H9 (cell line): ENCODE data around the gene CLMN. TPM values are rescaled to one million over a fixed set of nuclear protein-coding genes. Genes with fewer than 3 reads are reported as not detected.

ENCODE experiments used
- DNase-seq: peaks from one replicate; pipeline ENCODE4 v3.0.0-alpha.2; 2017
- H2AFZ ChIP-seq: one replicate; pipeline ENCODE4 v1.6.1; 2013; ENCODE audit warnings: mild to moderate bottlenecking, low read length, control low read depth, moderate library complexity
- H2AK5ac ChIP-seq: 2 replicates; pipeline ENCODE4 v1.6.1; 2013; ENCODE audit warnings: low read length, control low read depth, mixed read lengths; ENCODE audit not compliant: insufficient read length
- H2BK120ac ChIP-seq: one replicate; pipeline ENCODE4 v1.6.1; 2013; ENCODE audit warnings: low read depth, mild to moderate bottlenecking, low read length, control low read depth, inconsistent platforms; ENCODE audit not compliant: poor library complexity, severe bottlenecking
- H2BK12ac ChIP-seq: 2 replicates; pipeline ENCODE4 v1.6.1; 2013; ENCODE audit warnings: low read length, control low read depth, mixed read lengths, low read depth; ENCODE audit not compliant: insufficient read length
- H2BK15ac ChIP-seq: 2 replicates; pipeline ENCODE4 v1.6.1; 2013; ENCODE audit warnings: low read depth, low read length, control low read depth
- H2BK20ac ChIP-seq: one replicate; pipeline ENCODE4 v1.6.1; 2013; ENCODE audit warnings: low read depth, mild to moderate bottlenecking, low read length, control low read depth, inconsistent platforms; ENCODE audit not compliant: poor library complexity, severe bottlenecking
- H2BK5ac ChIP-seq: 2 replicates; pipeline ENCODE4 v1.6.1; 2013; ENCODE audit warnings: low read length, control low read depth, mixed read lengths; ENCODE audit not compliant: insufficient read length
- H3K14ac ChIP-seq: 2 replicates; pipeline ENCODE4 v1.6.1; 2013; ENCODE audit warnings: low read length, control low read depth; ENCODE audit not compliant: insufficient read depth
- H3K18ac ChIP-seq: 2 replicates; pipeline ENCODE4 v1.6.1; 2013; ENCODE audit warnings: low read depth, mild to moderate bottlenecking, mixed read lengths, low read length, control low read depth; ENCODE audit not compliant: insufficient read length
- H3K23ac ChIP-seq: 2 replicates; pipeline ENCODE4 v1.6.1; 2013; ENCODE audit warnings: low read length, control low read depth, mixed read lengths, low read depth; ENCODE audit not compliant: insufficient read length
- H3K23me2 ChIP-seq: 2 replicates; pipeline ENCODE4 v1.6.1; 2013; ENCODE audit warnings: low read depth, mild to moderate bottlenecking, mixed read lengths, low read length, control low read depth; ENCODE audit not compliant: insufficient read length, poor library complexity, severe bottlenecking
- H3K27ac ChIP-seq: 2 replicates; pipeline ENCODE4 v1.5.1; 2013; ENCODE audit warnings: low read length, control low read depth, mixed read lengths, low read depth; ENCODE audit not compliant: insufficient read length
- H3K27me3 ChIP-seq: 2 replicates; pipeline ENCODE4 v1.6.1; 2013; ENCODE audit warnings: low read length, control low read depth, inconsistent platforms; ENCODE audit not compliant: insufficient read depth
- H3K4ac ChIP-seq: 2 replicates; pipeline ENCODE4 v1.6.1; 2013; ENCODE audit warnings: low read depth, mild to moderate bottlenecking, control low read depth, inconsistent platforms, low read length, moderate library complexity
- H3K4me1 ChIP-seq: 2 replicates; pipeline ENCODE4 v1.6.1; 2013; ENCODE audit warnings: low read length, control low read depth, inconsistent platforms; ENCODE audit not compliant: insufficient read depth
- H3K4me2 ChIP-seq: 2 replicates; pipeline ENCODE4 v1.6.1; 2013; ENCODE audit warnings: low read length, control low read depth, mixed read lengths; ENCODE audit not compliant: insufficient read length, insufficient read depth
- H3K56ac ChIP-seq: 2 replicates; pipeline ENCODE4 v1.6.1; 2013; ENCODE audit warnings: low read depth, mild to moderate bottlenecking, mixed read lengths, low read length, control low read depth; ENCODE audit not compliant: insufficient read length
- H3K79me1 ChIP-seq: 2 replicates; pipeline ENCODE4 v1.6.1; 2013; ENCODE audit warnings: low read depth, mild to moderate bottlenecking, moderate library complexity, low read length, control low read depth, inconsistent platforms; ENCODE audit not compliant: insufficient read depth, poor library complexity, severe bottlenecking
- H3K79me2 ChIP-seq: 2 replicates; pipeline ENCODE4 v1.6.1; 2013; ENCODE audit warnings: low read length, control low read depth, inconsistent platforms; ENCODE audit not compliant: insufficient read depth
- H3K9ac ChIP-seq: 2 replicates; pipeline ENCODE4 v1.6.1; 2013; ENCODE audit warnings: low read length, control low read depth, mixed read lengths; ENCODE audit not compliant: insufficient read length; ENCODE audit errors: extremely low read depth
- H3K9me3 ChIP-seq: one replicate; pipeline ENCODE4 v1.6.1; 2013; ENCODE audit warnings: low read depth, low read length, inconsistent platforms; ENCODE audit not compliant: control insufficient read depth
- H3T11ph ChIP-seq: one replicate; pipeline ENCODE4 v1.6.1; 2013; ENCODE audit warnings: mild to moderate bottlenecking, low read length, control low read depth, inconsistent platforms
- H4K20me1 ChIP-seq: one replicate; pipeline ENCODE4 v1.6.1; 2013; ENCODE audit not compliant: control insufficient read depth, insufficient read length, insufficient read depth
- H4K5ac ChIP-seq: 2 replicates; pipeline ENCODE4 v1.6.1; 2013; ENCODE audit warnings: low read depth, mild to moderate bottlenecking, mixed read lengths, low read length, control low read depth; ENCODE audit not compliant: insufficient read length
- H4K8ac ChIP-seq: replicated peaks from 2 replicates; pipeline ENCODE4 v1.6.1; 2013; ENCODE audit warnings: low read length, control low read depth, mixed read lengths, low read depth; ENCODE audit not compliant: insufficient read length
- H4K91ac ChIP-seq: 2 replicates; pipeline ENCODE4 v1.6.1; 2013; ENCODE audit warnings: low read depth, mild to moderate bottlenecking, moderate library complexity, mixed read lengths, low read length, control low read depth; ENCODE audit not compliant: insufficient read length
- H3K27ac Mint-ChIP-seq, 3 experiments: 2 replicates in 2 of 3; 3 replicates in 1 of 3; pipeline ENCODE4 v1.8.0; 2020 to 2021; ENCODE audit warnings: mixed read lengths in 3 of 3, mild to moderate bottlenecking in 1 of 3, moderate library complexity in 1 of 3
- H3K27me3 Mint-ChIP-seq: 2 replicates; pipeline ENCODE4 v1.8.0; 2021; ENCODE audit warnings: low read depth, mild to moderate bottlenecking, moderate library complexity, mixed read lengths
- H3K36me3 Mint-ChIP-seq, 3 experiments: 2 replicates in 2 of 3; 3 replicates in 1 of 3; pipeline ENCODE4 v1.8.0; 2020 to 2021; ENCODE audit warnings: low read depth in 3 of 3, mixed read lengths in 3 of 3; ENCODE audit not compliant: insufficient read depth in 1 of 3
- H3K4me1 Mint-ChIP-seq, 2 experiments: 2 replicates each; pipeline ENCODE4 v1.8.0; 2020; ENCODE audit warnings: mixed read lengths in 2 of 2
- H3K4me3 Mint-ChIP-seq, 2 experiments: 2 replicates in 1 of 2; 3 replicates in 1 of 2; pipeline ENCODE4 v1.8.0; 2020 to 2021; ENCODE audit warnings: mild to moderate bottlenecking in 2 of 2, mixed read lengths in 2 of 2, moderate library complexity in 1 of 2
- H3K9me3 Mint-ChIP-seq, 2 experiments: 2 replicates in 1 of 2; 3 replicates in 1 of 2; pipeline ENCODE4 v1.8.0; 2020; ENCODE audit warnings: mild to moderate bottlenecking in 2 of 2, mixed read lengths in 2 of 2, moderate library complexity in 1 of 2
- WGBS: extraction: QIAGEN DNeasy Blood & Tissue Kit; methylation state at CpG from one replicate; pipeline ENCODE4 v1.1.7; 2013; ENCODE audit warnings: missing lambda C conversion rate, low lambda C conversion rate, mixed read lengths; ENCODE audit not compliant: insufficient read length; ENCODE audit errors: extremely low coverage; 5-methylcytosine and 5-hydroxymethylcytosine counted together
- total RNA-seq: library from RNA; stranded (reverse); gene quantifications from 2 replicates; pipeline ENCODE4 v1.2.1, GENCODE V29; 2021
- TF ChIP-seq, protein P1 (sequence below): fragments of 200-600 bp; sonication (generic); conservative IDR thresholded peaks from 3 replicates; pipeline ENCODE4 v1.8.0; 2021; ENCODE audit warnings: antibody characterized with exemption, mild to moderate bottlenecking

CLMN gene
- total RNA-seq, 1 experiment from 2014 or later = 7.6 TPM

DNA sequence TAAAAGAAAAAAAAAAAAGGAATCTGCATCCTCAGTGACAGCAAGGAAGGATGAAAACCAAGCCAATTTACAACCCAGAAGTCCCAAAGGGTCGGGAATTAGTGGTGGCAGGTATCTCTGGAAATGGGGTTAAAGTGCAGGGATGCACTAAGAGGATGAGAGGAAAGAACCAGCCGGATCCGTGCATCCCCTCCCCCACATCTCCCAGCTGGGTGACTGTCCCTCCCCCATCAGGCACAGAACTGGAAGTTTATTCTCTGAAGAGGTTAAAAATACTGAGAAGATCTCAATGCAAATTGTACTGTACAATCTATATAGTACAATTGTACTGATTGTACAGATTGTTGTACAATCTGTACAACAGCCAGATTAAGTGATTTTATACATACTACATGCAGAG is 15.4 kb downstream of the CLMN start:
- no peak overlapping the region for H3K4me2 ChIP-seq
- no peak overlapping the region for H4K91ac ChIP-seq
- no peaks in the 10 kb centered on the region for H3K79me2 ChIP-seq
- H4K8ac ChIP-seq = no peak overlapping the region
- no peak overlapping the region for H3K56ac ChIP-seq
- no CpG with 5 or more reads among the region's 3 CpGs for WGBS
- no peak overlapping the region for H3K9ac ChIP-seq
- H3K79me1 ChIP-seq = no peaks in the 10 kb centered on the region
- H2BK15ac ChIP-seq = no peak overlapping the region
- H3K36me3 Mint-ChIP-seq = no peaks in the 10 kb centered on the region; a peak in 1 of 7 replicates
- H2BK20ac ChIP-seq = no peak overlapping the region
- peaks cover 1% of the 10 kb centered on the region for H3K27me3 Mint-ChIP-seq
- H3K27ac ChIP-seq = no peak overlapping the region
- H2AK5ac ChIP-seq = no peak overlapping the region
- H3K27ac Mint-ChIP-seq = no peak overlapping the region; a peak in 1 of 7 replicates
- H3K23ac ChIP-seq = no peak overlapping the region
- peaks cover 2% of the 10 kb centered on the region for H4K20me1 ChIP-seq
- H3K9me3 ChIP-seq = no peaks in the 10 kb centered on the region
- peaks cover 9 to 20% of the 10 kb centered on the region in 2 experiments for H3K4me1 Mint-ChIP-seq
- H2AFZ ChIP-seq = no peak overlapping the region
- H2BK12ac ChIP-seq = no peak overlapping the region
- no peak overlapping the region for H3K4ac ChIP-seq
- H4K5ac ChIP-seq = no peak overlapping the region
- no peaks in the 10 kb centered on the region for H3K27me3 ChIP-seq
- no peak overlapping the region for H3T11ph ChIP-seq
- no peak overlapping the region for H2BK120ac ChIP-seq
- no peaks in the 10 kb centered on the region for H3K9me3 Mint-ChIP-seq
- no peak overlapping the region for H3K18ac ChIP-seq
- TF ChIP-seq, protein P1, sequence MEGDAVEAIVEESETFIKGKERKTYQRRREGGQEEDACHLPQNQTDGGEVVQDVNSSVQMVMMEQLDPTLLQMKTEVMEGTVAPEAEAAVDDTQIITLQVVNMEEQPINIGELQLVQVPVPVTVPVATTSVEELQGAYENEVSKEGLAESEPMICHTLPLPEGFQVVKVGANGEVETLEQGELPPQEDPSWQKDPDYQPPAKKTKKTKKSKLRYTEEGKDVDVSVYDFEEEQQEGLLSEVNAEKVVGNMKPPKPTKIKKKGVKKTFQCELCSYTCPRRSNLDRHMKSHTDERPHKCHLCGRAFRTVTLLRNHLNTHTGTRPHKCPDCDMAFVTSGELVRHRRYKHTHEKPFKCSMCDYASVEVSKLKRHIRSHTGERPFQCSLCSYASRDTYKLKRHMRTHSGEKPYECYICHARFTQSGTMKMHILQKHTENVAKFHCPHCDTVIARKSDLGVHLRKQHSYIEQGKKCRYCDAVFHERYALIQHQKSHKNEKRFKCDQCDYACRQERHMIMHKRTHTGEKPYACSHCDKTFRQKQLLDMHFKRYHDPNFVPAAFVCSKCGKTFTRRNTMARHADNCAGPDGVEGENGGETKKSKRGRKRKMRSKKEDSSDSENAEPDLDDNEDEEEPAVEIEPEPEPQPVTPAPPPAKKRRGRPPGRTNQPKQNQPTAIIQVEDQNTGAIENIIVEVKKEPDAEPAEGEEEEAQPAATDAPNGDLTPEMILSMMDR = no peak
- H3K4me1 ChIP-seq = no peaks in the 10 kb centered on the region
- H3K4me3 Mint-ChIP-seq = no peak overlapping the region
- no peak for DNase-seq
- no peak overlapping the region for H3K14ac ChIP-seq
- no peaks in the 10 kb centered on the region for H3K23me2 ChIP-seq
- H2BK5ac ChIP-seq = no peak overlapping the region
